Smooth muscle cell (in vitro differentiated cells): Measurements from ENCODE around the gene MIF. TPM values are rescaled to one million over a fixed set of nuclear protein-coding genes. Genes with fewer than 3 reads are reported as not detected.
A peak's percentile ranks its signal among the peaks of the same experiment; 100 is the strongest.

ENCODE experiments used
- DNase-seq: peaks from one replicate; lab custom pipeline; 2025; ENCODE audit not compliant: unreplicated experiment; lab: John Stamatoyannopoulos, UW
- H2AFZ ChIP-seq: fragments of 200-600 bp; sonication (generic); 2 replicates; pipeline ENCODE4 v1.6.0; 2016; ENCODE audit warnings: antibody characterized with exemption, low read depth, mild to moderate bottlenecking
- H3F3A ChIP-seq: fragments of 200-600 bp; sonication (generic); 2 replicates; pipeline ENCODE4 v1.6.0; 2017; ENCODE audit warnings: antibody characterized with exemption, low read depth
- H3K27ac ChIP-seq: fragments of 200-600 bp; sonication (generic); 2 replicates; pipeline ENCODE4 v1.5.1; 2016; ENCODE audit warnings: low read depth, mild to moderate bottlenecking
- H3K27me3 ChIP-seq: fragments of 200-600 bp; sonication (generic); 2 replicates; pipeline ENCODE4 v1.6.1; 2016; ENCODE audit warnings: low read depth, mild to moderate bottlenecking
- H3K36me3 ChIP-seq: fragments of 200-600 bp; sonication (generic); 2 replicates; pipeline ENCODE4 v1.5.1; 2016; ENCODE audit warnings: low read depth
- H3K4me1 ChIP-seq: fragments of 200-600 bp; sonication (generic); 2 replicates; pipeline ENCODE4 v1.5.1; 2016; ENCODE audit warnings: low read depth
- H3K4me2 ChIP-seq: fragments of 200-600 bp; sonication (generic); 2 replicates; pipeline ENCODE4 v1.6.0; 2016; ENCODE audit warnings: mild to moderate bottlenecking
- H3K4me3 ChIP-seq: fragments of 200-600 bp; sonication (generic); 2 replicates; pipeline ENCODE4 v1.5.1; 2016; ENCODE audit warnings: mild to moderate bottlenecking
- H3K79me2 ChIP-seq: fragments of 200-600 bp; sonication (generic); 2 replicates; pipeline ENCODE4 v1.6.0; 2016; ENCODE audit warnings: low read depth, mild to moderate bottlenecking
- H3K9ac ChIP-seq: fragments of 200-600 bp; sonication (generic); 2 replicates; pipeline ENCODE4 v1.6.0; 2016; ENCODE audit warnings: low read depth
- H3K9me3 ChIP-seq: fragments of 200-600 bp; sonication (generic); replicated peaks from 2 replicates; pipeline ENCODE4 v1.5.1; 2016; ENCODE audit warnings: low read depth
- H4K20me1 ChIP-seq: fragments of 200-600 bp; sonication (generic); 2 replicates; pipeline ENCODE4 v1.6.0; 2016; ENCODE audit warnings: low read depth
- CTCF ChIP-seq: fragments of 200-600 bp; sonication (generic); IDR thresholded peaks from 2 replicates; pipeline ENCODE4 v1.5.1; 2017; ENCODE audit warnings: borderline replicate concordance, mild to moderate bottlenecking, antibody characterized with exemption; ENCODE audit not compliant: insufficient read depth, poor library complexity, severe bottlenecking
- WGBS: methylation state at CpG from one replicate; pipeline ENCODE4 v1.1.7; 2016; ENCODE audit warnings: low lambda C conversion rate; 5-methylcytosine and 5-hydroxymethylcytosine counted together
- polyA plus RNA-seq: library from polyadenylated mRNA; unstranded; fragments of >200 nt; fragmentation: Nextera tagmentation; extraction: Ambion mirVana; gene quantifications from 2 replicates; pipeline ENCODE4 v1.2.1, GENCODE V29; 2016
- total RNA-seq: library from RNA; depleted of rRNA; stranded (reverse); fragments of >200 nt; gene quantifications from 2 replicates; pipeline ENCODE4 v1.2.3, GENCODE V29; 2014

The MIF gene
- total and polyA plus RNA-seq, 2 experiments from 2014 or later = 412 to 2,922 TPM

GRCh38 chr22:23909296-23909898, 15.2 kb downstream of the MIF start:
- no peak for DNase-seq
- 58% methylated on average over 6 of the region's 6 CpGs for WGBS
- Histone ChIP-seq H3K27me3 (no peaks in the 10 kb centered on the region), H3K36me3 (no peaks in the 10 kb centered on the region), H4K20me1 (no peaks in the 10 kb centered on the region), H3K79me2 (peaks cover 8% of the 10 kb centered on the region), H3F3A (peaks cover 2% of the 10 kb centered on the region), H3K27ac (no peak overlapping the region), H3K9me3 (no peaks in the 10 kb centered on the region), H3K4me2 (peak overlapping the region; percentile 36), H2AFZ (no peak overlapping the region), H3K9ac (no peak overlapping the region), H3K4me1 (peaks cover 6% of the 10 kb centered on the region), H3K4me3 (peak overlapping the region; percentile 6)
- TF ChIP-seq CTCF = no peak

- Histone ChIP-seq H4K20me1 (no peaks in the 10 kb centered on the region), H3K79me2 (peaks cover 8% of the 10 kb centered on the region), H3K9me3 (no peaks in the 10 kb centered on the region), H3K9ac (no peak overlapping the region), H3K4me3 (no peak overlapping the region), H3K4me1 (peaks cover 6% of the 10 kb centered on the region), H3K27ac (no peak overlapping the region), H3K27me3 (no peaks in the 10 kb centered on the region), H2AFZ (no peak overlapping the region), H3K36me3 (no peaks in the 10 kb centered on the region), H3K4me2 (no peak overlapping the region), H3F3A (peaks cover 8% of the 10 kb centered on the region)
- DNase-seq = no peak
- 100% methylated on average over 3 of the region's 3 CpGs for WGBS
- no peak for TF ChIP-seq CTCF
These were observed 16.5 kb downstream of the MIF start for GRCh38 chr22:23910496-23911190.

GRCh38 chr22:23911318-23911980, 17.3 kb downstream of the MIF start:
- no peak for DNase-seq
- no peak overlapping the region for H3K9ac ChIP-seq
- H2AFZ ChIP-seq = no peak overlapping the region
- no peaks in the 10 kb centered on the region for H3K36me3 ChIP-seq
- TF ChIP-seq CTCF = no peak
- WGBS = 88% methylated on average over 12 of the region's 12 CpGs
- H3K9me3 ChIP-seq = no peaks in the 10 kb centered on the region
- peaks cover 8% of the 10 kb centered on the region for H3K79me2 ChIP-seq
- no peak overlapping the region for H3K4me3 ChIP-seq
- peaks cover 6% of the 10 kb centered on the region for H3K4me1 ChIP-seq
- no peaks in the 10 kb centered on the region for H3K27me3 ChIP-seq
- H4K20me1 ChIP-seq = no peaks in the 10 kb centered on the region
- H3K27ac ChIP-seq = no peak overlapping the region
- peaks cover 13% of the 10 kb centered on the region for H3F3A ChIP-seq
- no peak overlapping the region for H3K4me2 ChIP-seq
